MM.1S (cell line): ENCODE measurements around the gene WDR89.

ENCODE experiments used
- DNase-seq: peaks from one replicate; pipeline ENCODE4 v3.0.0-alpha.2; 2015
- H2AFZ ChIP-seq: fragments of 300-600 bp; sonication (generic); 2 replicates; pipeline ENCODE4 v1.6.0; 2016; ENCODE audit warnings: antibody characterized with exemption, low read length
- H3F3A ChIP-seq: fragments of 300-600 bp; sonication (generic); 2 replicates; pipeline ENCODE4 v1.6.1; 2016; ENCODE audit warnings: mild to moderate bottlenecking, antibody characterized with exemption, low read length, moderate library complexity, mixed read lengths; ENCODE audit not compliant: insufficient read depth
- H3K27ac ChIP-seq: fragments of 300-600 bp; sonication (generic); 2 replicates; pipeline ENCODE4 v1.5.1; 2016; ENCODE audit warnings: mild to moderate bottlenecking, low read length
- H3K27me3 ChIP-seq: fragments of 300-600 bp; sonication (generic); replicated peaks from 2 replicates; pipeline ENCODE4 v1.6.0; 2016; ENCODE audit warnings: low read length; ENCODE audit not compliant: insufficient read depth
- H3K36me3 ChIP-seq: fragments of 300-600 bp; sonication (generic); replicated peaks from 2 replicates; pipeline ENCODE4 v1.6.1; 2016; ENCODE audit warnings: mild to moderate bottlenecking, low read length, mixed read lengths; ENCODE audit not compliant: insufficient read depth
- H3K4me1 ChIP-seq: fragments of 300-600 bp; sonication (generic); 2 replicates; pipeline ENCODE4 v1.6.1; 2016; ENCODE audit warnings: low read length, mixed read lengths
- H3K4me2 ChIP-seq: fragments of 300-600 bp; sonication (generic); 2 replicates; pipeline ENCODE4 v1.6.0; 2016; ENCODE audit warnings: low read depth, low read length
- H3K4me3 ChIP-seq: fragments of 300-600 bp; sonication (generic); 2 replicates; pipeline ENCODE4 v1.5.1; 2016; ENCODE audit warnings: low read length, mixed read lengths
- H3K79me2 ChIP-seq: fragments of 300-600 bp; sonication (generic); 2 replicates; pipeline ENCODE4 v1.6.1; 2016; ENCODE audit warnings: mixed run types, low read length, mixed read lengths
- H3K9ac ChIP-seq: fragments of 300-600 bp; sonication (generic); 2 replicates; pipeline ENCODE4 v1.6.1; 2016; ENCODE audit warnings: low read length, mixed read lengths
- H3K9me2 ChIP-seq: fragments of 300-600 bp; sonication (generic); replicated peaks from 2 replicates; pipeline ENCODE4 v1.6.1; 2016; ENCODE audit warnings: mild to moderate bottlenecking, low read length, mixed read lengths; ENCODE audit not compliant: insufficient read depth
- H3K9me3 ChIP-seq: fragments of 300-600 bp; sonication (generic); replicated peaks from 2 replicates; pipeline ENCODE4 v1.6.1; 2016; ENCODE audit warnings: mild to moderate bottlenecking, low read length, mixed read lengths; ENCODE audit not compliant: insufficient read depth
- H4K20me1 ChIP-seq: fragments of 300-600 bp; sonication (generic); 2 replicates; pipeline ENCODE4 v1.6.1; 2016; ENCODE audit warnings: mild to moderate bottlenecking, low read length, moderate library complexity, mixed read lengths; ENCODE audit not compliant: insufficient read depth
- CTCF ChIP-seq: fragments of 300-600 bp; sonication (generic); IDR thresholded peaks from 2 replicates; pipeline ENCODE4 v1.5.1; 2016; ENCODE audit warnings: antibody characterized with exemption, low read length, mixed read lengths
- EZH2 ChIP-seq: fragments of 300-600 bp; sonication (generic); optimal IDR thresholded peaks from 2 replicates; pipeline ENCODE3; 2017; ENCODE audit warnings: low read depth, mild to moderate bottlenecking, antibody characterized with exemption, low read length, mixed read lengths
- EZH2phosphoT487 ChIP-seq: fragments of 300-600 bp; sonication (generic); IDR thresholded peaks from 2 replicates; pipeline ENCODE4 v1.6.1; 2018; ENCODE audit warnings: antibody characterized with exemption, low read length

WDR89 gene

GRCh38 chr14:63673255-63673654, 31.6 kb upstream of the WDR89 start:
- Histone ChIP-seq H3K27me3 (no peaks in the 10 kb centered on the region), H3K27ac (no peak overlapping the region), H3K36me3 (no peaks in the 10 kb centered on the region), H3F3A (no peaks in the 10 kb centered on the region), H3K4me3 (no peak overlapping the region), H2AFZ (no peak overlapping the region), H3K79me2 (no peaks in the 10 kb centered on the region), H3K9me3 (no peaks in the 10 kb centered on the region), H4K20me1 (no peaks in the 10 kb centered on the region), H3K4me2 (no peak overlapping the region), H3K9ac (no peak overlapping the region), H3K9me2 (no peaks in the 10 kb centered on the region), H3K4me1 (no peaks in the 10 kb centered on the region)
- TF ChIP-seq EZH2phosphoT487 = no peak
- TF ChIP-seq CTCF = no peak
- no peak for TF ChIP-seq EZH2
- DNase-seq = no peak

- H3F3A ChIP-seq = no peaks in the 10 kb centered on the region
- no peak overlapping the region for H3K9ac ChIP-seq
- TF ChIP-seq EZH2 = no peak
- TF ChIP-seq CTCF = no peak
- no peak for TF ChIP-seq EZH2phosphoT487
- H3K36me3 ChIP-seq = no peaks in the 10 kb centered on the region
- no peak for DNase-seq
- H3K4me3 ChIP-seq = no peak overlapping the region
- H3K27me3 ChIP-seq = no peaks in the 10 kb centered on the region
- H2AFZ ChIP-seq = no peak overlapping the region
- no peak overlapping the region for H3K27ac ChIP-seq
- no peaks in the 10 kb centered on the region for H3K9me3 ChIP-seq
- no peak overlapping the region for H3K4me2 ChIP-seq
- no peaks in the 10 kb centered on the region for H4K20me1 ChIP-seq
- no peaks in the 10 kb centered on the region for H3K4me1 ChIP-seq
- no peaks in the 10 kb centered on the region for H3K9me2 ChIP-seq
- no peaks in the 10 kb centered on the region for H3K79me2 ChIP-seq
Measured at GRCh38 chr14:63672417-63673180, 30.9 kb upstream of the WDR89 start.

- Histone ChIP-seq H3K4me3 (no peak overlapping the region), H3K9me2 (no peaks in the 10 kb centered on the region), H3K9me3 (no peaks in the 10 kb centered on the region), H2AFZ (no peak overlapping the region), H3K4me1 (no peaks in the 10 kb centered on the region), H3K79me2 (no peaks in the 10 kb centered on the region), H4K20me1 (no peaks in the 10 kb centered on the region), H3K27me3 (no peaks in the 10 kb centered on the region), H3K36me3 (no peaks in the 10 kb centered on the region), H3K4me2 (no peak overlapping the region), H3K27ac (no peak overlapping the region), H3K9ac (no peak overlapping the region), H3F3A (no peaks in the 10 kb centered on the region)
- DNase-seq = no peak
- TF ChIP-seq CTCF (no peak), EZH2 (no peak), EZH2phosphoT487 (no peak)
Measured at GRCh38 chr14:63671987-63672386, 30.3 kb upstream of the WDR89 start.
